Motor neuron (in vitro differentiated cells): ENCODE data around the gene PARP9. TPM values are rescaled to one million over a fixed set of nuclear protein-coding genes. Genes with fewer than 3 reads are reported as not detected.
"Not testable (repeated sequence)": the region's sequence is repeated elsewhere in the genome, so short reads cannot be mapped to it uniquely, and the experiment has no call there.

Experiments used
- ATAC-seq, 8 experiments: fragments of 200-7000 bp; cut with Tn5 transposase; replicated peaks in 6 of 8; 2 replicates each; pipeline ENCODE4 v1.8.0; 2021; ENCODE audit warnings: mild to moderate bottlenecking in 8 of 8, moderate library complexity in 8 of 8
- H3K27ac ChIP-seq, 2 donors: fragments of 250-450 bp; sonication (Bioruptor Pico); 2 replicates each; pipeline ENCODE4 v1.9.0; 2021; ENCODE audit warnings: antibody characterized with exemption in 2 of 2, mild to moderate bottlenecking in 2 of 2, moderate library complexity in 1 of 2
- H3K4me1 ChIP-seq, 2 donors: fragments of 250-450 bp; sonication (Bioruptor Pico); replicated peaks in 1 of 2; 2 replicates each; pipeline ENCODE4 v1.6.1; 2021; ENCODE audit warnings: antibody characterized with exemption in 2 of 2, mild to moderate bottlenecking in 2 of 2, moderate library complexity in 1 of 2
- H3K4me3 ChIP-seq, 5 donors: fragments of 250-450 bp; sonication (Bioruptor Pico); 2 replicates each; pipeline ENCODE4 v1.9.0; 2021; ENCODE audit warnings: antibody characterized with exemption in 5 of 5, mild to moderate bottlenecking in 5 of 5, moderate library complexity in 4 of 5
- WGBS, 10 experiments: fragments of 450-650 bp; shearing (Covaris generic); methylation state at CpG; one replicate each; pipeline ENCODE4 v1.0.0; 2022; 5-methylcytosine and 5-hydroxymethylcytosine counted together
- in situ Hi-C, 9 experiments: fragments of 400-800 bp; cut with MboI; loops; one replicate each; pipeline ENCODE4 v1.15.0; 2021; ENCODE audit warnings: low sequenced_read_pairs in 9 of 9, low pct_unique_long_range_greater_than_20kb in 2 of 9; ENCODE audit not compliant: unreplicated experiment in 9 of 9
- total RNA-seq, 8 experiments: library from RNA; unstranded; fragments of 300-600 nt; gene quantifications; 2 replicates each; pipeline versions ENCODE4 v1.2.3 to v1.2.4, GENCODE V29; 2022

Gene PARP9
- total RNA-seq, 8 experiments from 2014 or later, result 0.33 to 139 (median 9.8) TPM

DNA sequence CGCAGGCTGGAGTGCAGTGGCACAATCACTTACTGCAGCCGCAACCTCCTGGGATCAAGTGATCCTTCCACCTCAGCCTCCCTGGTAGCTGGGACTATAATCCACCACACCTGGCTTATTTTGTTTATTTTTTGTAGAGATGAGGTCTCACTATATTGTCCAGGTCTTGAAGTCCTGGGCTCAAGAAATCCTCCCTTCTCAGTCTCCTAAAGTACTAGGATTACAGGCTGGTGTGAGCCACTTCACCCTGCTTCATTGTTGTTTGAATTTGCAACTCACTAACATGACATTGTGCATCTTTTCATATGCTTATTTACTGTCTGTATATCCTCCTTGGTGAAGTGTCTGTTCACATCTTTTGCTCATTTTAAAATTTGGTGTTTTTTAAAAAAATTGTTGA is 23.5 kb upstream of the PARP9 start:
- ATAC-seq, result no peak
- Histone ChIP-seq H3K4me3 (no peak overlapping the region), H3K27ac (no peak overlapping the region), H3K4me1 (peaks cover 0 to 2% of the 10 kb centered on the region in 2 donors)
- 35 to 100% (median 43%) methylated on average over 1 to 2 of the region's 2 CpGs; no CpG with 5 or more reads in 3 of the 10 experiments for WGBS, 10 experiments
- in situ Hi-C loops, result no loop called here

- Histone ChIP-seq H3K27ac (no peak overlapping the region), H3K4me1 (peaks cover 0 to 2% of the 10 kb centered on the region in 2 donors), H3K4me3 (no peak overlapping the region)
- ATAC-seq, result peak in 3 of 8 experiments; percentile 66 to 85 (median 85)
- in situ Hi-C loops, result no loop called here
Observed at GRCh38 chr3:122586773-122587485, 22.8 kb upstream of the PARP9 start.

DNA sequence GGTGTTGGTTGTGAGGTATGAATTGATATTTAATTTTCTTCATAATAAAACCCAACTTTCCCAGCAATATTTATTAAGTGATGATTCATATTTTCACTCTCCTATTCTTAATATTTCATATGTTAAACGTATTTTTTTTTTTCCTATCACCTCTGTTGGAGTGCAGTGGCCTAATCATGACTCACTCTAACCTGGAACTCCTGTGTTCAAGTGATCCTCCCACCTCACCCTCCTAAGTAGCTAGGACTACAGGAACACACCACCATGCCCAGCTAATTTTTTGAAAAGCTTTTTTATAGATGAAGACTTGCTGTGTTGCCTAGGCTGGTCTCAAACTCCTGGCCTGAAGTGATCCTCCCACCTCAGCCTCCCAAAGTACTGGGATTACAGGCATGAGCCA is 22.0 kb upstream of the PARP9 start:
- no peak overlapping the region for H3K4me3 ChIP-seq
- H3K4me1 ChIP-seq, result no peaks in the 10 kb centered on the region
- H3K27ac ChIP-seq, result no peak overlapping the region
- no peak for ATAC-seq
- WGBS, 10 experiments, result 0 to 88% (median 46%) methylated on average over 1 of the region's 1 CpG; no CpG with 5 or more reads in 4 of the 10 experiments
- in situ Hi-C loops, result no loop called here

DNA sequence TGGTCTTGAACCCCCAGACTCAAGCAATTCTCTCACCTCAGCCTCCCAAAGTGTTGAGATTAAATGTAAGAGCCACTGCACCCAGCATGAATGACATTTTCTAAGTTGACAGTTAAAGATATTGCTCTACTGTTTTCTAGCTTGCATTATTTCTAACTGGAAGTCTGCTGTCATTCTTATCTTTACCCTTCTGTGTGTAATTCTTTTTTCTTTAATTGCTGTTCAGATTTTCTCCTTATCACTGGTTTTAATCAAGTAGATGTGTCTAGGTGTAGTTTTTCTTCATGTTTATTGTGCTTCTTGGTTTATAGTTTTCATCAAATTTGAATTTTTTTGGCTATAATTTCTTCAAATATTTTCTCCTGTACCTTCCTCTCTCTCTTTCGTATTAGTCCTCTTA is 18.3 kb upstream of the PARP9 start:
- in situ Hi-C loops, result no loop called here
- ATAC-seq, result no peak
- 0 to 100% (median 82%) methylated on average over 1 of the region's 1 CpG for WGBS, 10 experiments
- H3K4me3 ChIP-seq, result no peak overlapping the region
- H3K27ac ChIP-seq, result no peak overlapping the region
- H3K4me1 ChIP-seq, result no peaks in the 10 kb centered on the region

GRCh38 chr3:122581622-122582021 is 17.5 kb upstream of the PARP9 start:
- no peaks in the 10 kb centered on the region for H3K4me1 ChIP-seq
- no peak overlapping the region for H3K4me3 ChIP-seq
- ATAC-seq, result no peak
- WGBS, 10 experiments, result 53 to 100% (median 93%) methylated on average over 1 to 2 of the region's 2 CpGs; no CpG with 5 or more reads in 1 of the 10 experiments
- H3K27ac ChIP-seq, result no peak overlapping the region
- in situ Hi-C loops, result no loop called here

DNA sequence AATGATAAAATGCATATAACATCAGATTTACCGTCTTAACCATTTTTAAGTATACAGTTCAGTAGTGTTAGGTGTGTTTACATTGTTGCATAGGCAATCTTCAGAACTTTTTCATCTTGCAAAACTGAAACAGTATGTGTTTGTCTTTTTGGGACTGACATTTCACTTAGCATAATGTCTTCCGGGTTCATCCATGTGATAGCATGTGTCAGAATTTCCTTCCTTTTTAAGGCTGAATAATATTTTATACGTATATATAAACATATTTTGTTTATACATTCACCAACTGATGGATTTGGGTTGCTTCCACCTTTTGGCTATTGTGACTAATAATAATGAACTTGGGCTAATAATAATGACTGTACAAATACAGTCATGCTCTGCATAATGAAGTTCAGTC is 16.4 kb upstream of the PARP9 start:
- in situ Hi-C loops, result no loop called here
- Histone ChIP-seq H3K4me3 (no peak overlapping the region), H3K4me1 (peaks cover 0 to 6% of the 10 kb centered on the region in 2 donors), H3K27ac (no peak overlapping the region)
- 22 to 88% (median 62%) methylated on average over 2 to 3 of the region's 3 CpGs for WGBS, 10 experiments
- no peak for ATAC-seq

DNA sequence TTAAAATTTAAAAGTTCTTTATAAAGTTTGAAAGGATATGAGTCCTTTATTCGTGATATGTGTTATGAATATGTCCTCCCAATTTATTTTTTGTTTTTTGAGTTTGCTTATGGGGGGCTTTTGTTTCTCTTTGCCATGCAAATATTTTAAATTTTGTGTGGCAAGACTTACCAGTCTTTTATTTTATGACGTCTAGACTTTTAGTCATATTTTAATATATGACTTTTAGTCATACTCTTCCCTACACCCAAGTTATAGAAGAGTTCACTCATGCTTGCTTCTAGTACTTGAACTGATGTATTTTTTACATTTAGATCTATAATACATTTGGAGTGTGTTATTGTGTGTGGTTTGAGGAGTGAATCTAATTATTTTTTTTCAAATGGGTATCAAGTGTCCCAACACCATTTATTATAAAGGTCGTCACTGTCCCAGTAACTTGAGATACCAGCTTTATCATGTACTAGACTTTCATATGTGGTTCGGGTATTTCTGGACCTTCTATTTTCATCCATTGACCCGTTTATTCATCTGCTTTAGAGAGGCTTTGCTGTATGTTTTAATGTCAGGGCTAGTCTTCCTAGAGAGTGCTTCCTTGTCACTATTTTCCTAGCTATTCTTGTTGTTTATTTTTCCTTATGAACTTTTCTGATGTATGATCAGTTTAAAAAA is 14.1 kb upstream of the PARP9 start:
- H3K4me1 ChIP-seq, result peaks cover 0 to 6% of the 10 kb centered on the region in 2 donors
- H3K4me3 ChIP-seq, result no peak overlapping the region
- peak in 1 of 8 experiments; percentile 9 for ATAC-seq
- in situ Hi-C loops, result no loop called here
- 27 to 80% (median 67%) methylated on average over 2 to 5 of the region's 5 CpGs; no CpG with 5 or more reads in 1 of the 10 experiments for WGBS, 10 experiments
- no peak overlapping the region for H3K27ac ChIP-seq

- no peak within 1 kb of the TSS for H3K27ac ChIP-seq
- H3K4me1 ChIP-seq, result peaks cover 0 to 6% of the 10 kb centered on the region in 2 donors
- 3 to 83% (median 65%) methylated on average over 2 to 19 of the region's 40 CpGs; no CpG with 5 or more reads in 1 of the 10 experiments for WGBS, 10 experiments
- no peak within 1 kb of the TSS for H3K4me3 ChIP-seq
- in situ Hi-C loops, result no loop called here
- peak in 3 of 8 experiments; percentile 57 to 70 (median 63) for ATAC-seq
Observed at GRCh38 chr3:122577409-122578031, 13.4 kb upstream of the PARP9 start, which contains the start of gene PARP15. Gene PARP15 (plus strand): TSS chr3:122577650. CDS start chr3:122577668, 18 bp downstream.

DNA sequence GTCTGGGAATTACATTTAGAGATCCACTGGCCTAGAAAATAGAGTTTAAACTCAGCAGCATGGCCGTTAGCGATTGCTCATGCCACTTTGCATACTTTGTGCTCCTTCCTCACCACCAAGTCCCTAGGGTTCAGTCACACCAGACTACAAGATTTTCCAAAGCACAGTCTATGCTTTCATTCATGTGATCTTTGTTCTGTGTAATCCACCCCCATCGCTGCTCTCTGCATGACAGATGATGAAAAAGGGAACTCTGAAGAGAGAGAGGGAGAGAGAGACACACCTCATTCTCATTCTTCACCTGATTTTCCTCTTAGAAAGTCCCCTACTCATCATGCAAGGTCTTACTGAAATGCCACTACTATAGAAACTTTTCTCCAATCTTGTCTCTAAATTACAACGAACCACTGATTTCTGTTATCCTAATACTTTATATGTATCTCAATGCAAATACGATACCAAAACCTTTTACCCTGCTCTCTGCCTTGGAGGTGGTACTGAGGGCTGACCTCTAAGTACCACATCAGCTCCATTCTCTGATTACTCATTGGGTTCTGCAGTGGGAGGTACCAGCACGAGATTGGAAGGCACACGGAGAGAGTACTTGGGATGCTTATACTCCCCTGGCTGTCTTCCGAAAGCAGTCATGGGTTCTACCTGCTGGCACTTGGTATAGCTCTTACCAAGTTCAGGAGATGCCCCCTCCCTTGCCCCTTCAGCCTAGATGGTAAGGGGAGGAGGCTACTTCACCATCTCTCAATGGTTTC is 12.3 kb upstream of the PARP9 start:
- WGBS, 10 experiments, result 33 to 72% (median 57%) methylated on average over 1 to 8 of the region's 8 CpGs; no CpG with 5 or more reads in 1 of the 10 experiments
- in situ Hi-C loops, result no loop called here
- Histone ChIP-seq H3K27ac (no peak overlapping the region), H3K4me1 (peaks cover 0 to 6% of the 10 kb centered on the region in 2 donors), H3K4me3 (no peak overlapping the region)
- peak in 6 of 8 experiments; percentile 33 to 88 (median 62) for ATAC-seq

DNA sequence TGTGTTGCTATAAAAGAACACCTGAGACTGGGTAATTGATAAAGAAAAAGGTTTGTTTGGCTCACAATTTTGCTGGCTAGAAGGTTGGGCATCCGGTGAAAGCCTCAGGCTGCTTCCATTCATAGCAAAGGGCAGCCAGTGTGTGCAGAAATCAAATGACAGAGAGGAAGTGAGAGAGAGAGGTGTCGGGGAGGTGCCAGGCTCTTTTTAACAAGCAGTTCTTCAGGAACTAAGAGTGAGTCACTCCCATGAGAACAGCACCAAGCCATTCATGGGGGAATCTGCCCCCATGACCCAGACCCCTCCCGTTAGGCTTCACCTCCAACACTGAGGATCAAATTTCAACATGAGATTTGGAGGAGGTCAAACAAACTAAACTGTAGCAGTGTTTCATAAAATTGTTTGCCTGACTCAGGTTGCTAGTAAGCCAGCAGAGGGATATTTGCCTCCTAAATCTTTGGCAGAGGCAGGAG is 8.9 kb upstream of the PARP9 start:
- in situ Hi-C loops, result no loop called here
- ATAC-seq, result peak in 2 of 8 experiments; percentile 27 to 75
- Histone ChIP-seq H3K27ac (no peak overlapping the region), H3K4me1 (peaks cover 0 to 6% of the 10 kb centered on the region in 2 donors), H3K4me3 (no peak overlapping the region)
- WGBS, 10 experiments, result 0 to 83% (median 54%) methylated on average over 1 to 3 of the region's 3 CpGs; no CpG with 5 or more reads in 3 of the 10 experiments

- H3K4me1 ChIP-seq, result peaks cover 0 to 3% of the 10 kb centered on the region in 2 donors
- no peak for ATAC-seq
- in situ Hi-C loops, result loop anchor here in 1 of 9 experiments (10.0 kb wide), 1 partner anchor 106 kb away; no protein-coding TSS in a partner anchor
- no peak overlapping the region for H3K27ac ChIP-seq
- 63 to 100% (median 79%) methylated on average over 1 to 3 of the region's 3 CpGs for WGBS, 10 experiments
- H3K4me3 ChIP-seq, result no peak overlapping the region
Observed at GRCh38 chr3:122568755-122569154, 4.7 kb upstream of the PARP9 start.

- not testable (repeated sequence) for H3K27ac ChIP-seq, H3K4me1 ChIP-seq, H3K4me3 ChIP-seq, ATAC-seq
- in situ Hi-C loops, result loop anchor here in 1 of 9 experiments (10.0 kb wide), 1 partner anchor 107 kb away; no protein-coding TSS in a partner anchor
- WGBS, 10 experiments, result 95 to 100% methylated on average over 3 to 4 of the region's 7 CpGs; no CpG with 5 or more reads in 8 of the 10 experiments
Observed at GRCh38 chr3:122568131-122568530, 4.0 kb upstream of the PARP9 start.
